HepG2 (cell line): ENCODE results near the gene CASKIN1. TPM values are rescaled to one million over a fixed set of nuclear protein-coding genes. Genes with fewer than 3 reads are reported as not detected.

Source experiments
- ATAC-seq: fragments of 200-7000 bp; cut with Tn5 transposase; 3 replicates; pipeline ENCODE4 v1.9.1; 2020; ENCODE audit warnings: mild to moderate bottlenecking, moderate library complexity
- BruUV-seq: library from RNA; stranded (reverse); fragments of 400-500 nt; replicated peaks from 2 replicates; lab custom pipeline; 2021; lab: Mats Ljungman, UMichigan
- CTCF ChIA-PET: fragments of 300-600 bp; formaldehyde crosslinking; extraction: SDS; loops from one replicate; lab custom pipeline; 2021; ENCODE audit warnings: low total read pairs, inconsistent platforms, low intra/inter-chr PET ratio; lab: Yijun Ruan, JAX
- POLR2A ChIA-PET: fragments of 350-600 bp; sonication (Branson Sonifier 250); formaldehyde crosslinking; loops from one replicate; lab custom pipeline; 2020; ENCODE audit warnings: antibody characterized with exemption, inconsistent platforms; lab: Yijun Ruan, JAX
- DNase-seq: peaks from one replicate; pipeline ENCODE4 v3.0.0-alpha.2; 2015; ENCODE audit warnings: low spot score
- FAIRE-seq: peaks from 3 replicates; lab custom pipeline; 2011; peaks lifted over from hg19 to GRCh38; lab: Jason Lieb, UNC
- H2AFZ ChIP-seq: one replicate; pipeline ENCODE4 v1.6.1; 2011; ENCODE audit warnings: low read length, inconsistent platforms
- H3K27ac ChIP-seq: fragments of 300-600 bp; 3 replicates; pipeline ENCODE4 v1.8.0; 2011; ENCODE audit warnings: mixed run types, mild to moderate bottlenecking, mixed read lengths, low read length, inconsistent platforms; ENCODE audit not compliant: insufficient read depth; ENCODE audit errors: extremely low read length
- H3K27me3 ChIP-seq, 2 experiments: fragments of 200-600 bp in 1 of 2; 2 replicates in 1 of 2; 3 replicates in 1 of 2; pipeline versions ENCODE4 v1.6.0 to v1.8.0; 2011; ENCODE audit warnings: low read length in 2 of 2, mild to moderate bottlenecking in 2 of 2, moderate library complexity in 2 of 2, inconsistent platforms in 1 of 2; ENCODE audit not compliant: insufficient read depth in 2 of 2, control insufficient read depth in 1 of 2
- H3K36me3 ChIP-seq, 2 experiments: fragments of 200-600 bp in 1 of 2; replicated peaks in 1 of 2; 2 replicates in 1 of 2; 3 replicates in 1 of 2; pipeline versions ENCODE4 v1.5.1 to v1.8.0; 2011; ENCODE audit warnings: low read length in 2 of 2, inconsistent platforms in 1 of 2; ENCODE audit not compliant: insufficient read depth in 2 of 2, control insufficient read depth in 1 of 2
- H3K4me1 ChIP-seq: 2 replicates; pipeline ENCODE4 v1.5.1; 2012; ENCODE audit warnings: low read length, inconsistent platforms; ENCODE audit not compliant: insufficient read depth
- H3K4me2 ChIP-seq: 2 replicates; pipeline ENCODE4 v1.6.0; 2011; ENCODE audit warnings: low read depth, low read length, inconsistent platforms
- H3K4me3 ChIP-seq, 3 experiments: fragments of 200-600 bp in 1 of 3; sonication (generic), shearing (Covaris generic) in 1 of 3; replicated peaks in 1 of 3; 2 replicates each; pipeline ENCODE4 v1.5.1; 2011 to 2016; ENCODE audit warnings: low read length in 3 of 3, inconsistent platforms in 2 of 3, low read depth in 2 of 3, mild to moderate bottlenecking in 2 of 3, control low read depth in 1 of 3, mixed read lengths in 1 of 3; ENCODE audit not compliant: insufficient read depth in 1 of 3
- H3K79me2 ChIP-seq: one replicate; pipeline ENCODE4 v1.6.1; 2011; ENCODE audit warnings: low read length, inconsistent platforms; ENCODE audit not compliant: insufficient read depth
- H3K9ac ChIP-seq: 2 replicates; pipeline ENCODE4 v1.6.0; 2011; ENCODE audit warnings: mild to moderate bottlenecking, low read depth, low read length, inconsistent platforms; ENCODE audit not compliant: insufficient read depth
- H3K9me3 ChIP-seq: 2 replicates; pipeline ENCODE4 v1.5.1; 2012; ENCODE audit warnings: mild to moderate bottlenecking, low read length
- H4K20me1 ChIP-seq: 2 replicates; pipeline ENCODE4 v1.6.0; 2011; ENCODE audit warnings: inconsistent platforms, mild to moderate bottlenecking, low read length, moderate library complexity; ENCODE audit not compliant: insufficient read depth
- AGO2 ChIP-seq: fragments of 200-400 bp; formaldehyde crosslinking; optimal IDR thresholded peaks from 2 replicates; pipeline ENCODE3; 2017; ENCODE audit warnings: mild to moderate bottlenecking, low read depth, low read length, moderate library complexity
- HNF1B ChIP-seq: sonication (generic); formaldehyde crosslinking; IDR thresholded peaks from 2 replicates; pipeline ENCODE4 v1.5.1; 2020; ENCODE audit warnings: mild to moderate bottlenecking, moderate library complexity, missing genetic modification reagents
- RBFOX2 ChIP-seq: fragments of 200-400 bp; formaldehyde crosslinking; IDR thresholded peaks from 2 replicates; pipeline ENCODE4 v1.6.1; 2017; ENCODE audit warnings: low read depth, mild to moderate bottlenecking, low read length
- ZBTB40 ChIP-seq, 2 experiments: fragments of 450-650 bp in 1 of 2; sonication (generic) in 1 of 2; formaldehyde crosslinking in 1 of 2; IDR thresholded peaks; 2 replicates each; pipeline versions ENCODE4 v1.6.1 to v1.8.0; 2016 to 2022; ENCODE audit warnings: antibody characterized with exemption in 1 of 2, mild to moderate bottlenecking in 1 of 2, missing genetic modification reagents in 1 of 2
- ZNF567 ChIP-seq: sonication (generic); formaldehyde crosslinking; IDR thresholded peaks from 2 replicates; pipeline ENCODE4 v1.8.1; 2023; ENCODE audit warnings: mild to moderate bottlenecking, missing genetic modification reagents, borderline replicate concordance
- WGBS: methylation state at CpG from one replicate; pipeline ENCODE4 v1.1.6; 2017; ENCODE audit warnings: low lambda C conversion rate; 5-methylcytosine and 5-hydroxymethylcytosine counted together
- in situ Hi-C: cut with HindIII; loops from 2 replicates; pipeline ENCODE4 v1.10.0; 2017; ENCODE audit warnings: low pct_unique_long_range_greater_than_20kb; ENCODE audit not compliant: extremely low pct_ligation_motif_present
- intact Hi-C: fragments of 100-400 bp; cut with micrococcal nuclease; formaldehyde crosslinking; loops from one replicate; pipeline ENCODE4 v1.10.0; 2022; ENCODE audit not compliant: unreplicated experiment
- polyA plus RNA-seq, 8 experiments: library from polyadenylated mRNA; depleted of rRNA in 3 of 8; stranded (reverse) in 7 of 8; unstranded in 1 of 8; fragments of >200 nt; fragmentation: Illumina TruSeq in 4 of 8; extraction: Trizol in 4 of 8; gene quantifications; 2 replicates each; pipeline versions ENCODE4 v1.2.1 to v1.2.3, GENCODE V29; 2011 to 2016; ENCODE audit warnings: low read depth in 4 of 8, missing spikeins in 1 of 8, mixed read lengths in 1 of 8; ENCODE audit not compliant: insufficient read depth in 1 of 8
- total RNA-seq, 5 experiments: library from RNA; depleted of rRNA; stranded (reverse); fragments of >200 nt; fragmentation: Illumina TruSeq; extraction: Trizol; gene quantifications; 2 replicates each; pipeline ENCODE4 v1.2.3, GENCODE V29; 2016; ENCODE audit warnings: low read depth in 1 of 5

CASKIN1 gene
- total and polyA plus RNA-seq, 2 of the 13 experiments (the other 11 are each of a cell fraction or from before 2014, with no cell fraction given) = 1.2 to 2.2 TPM

- no peaks in the 10 kb centered on the region for H3K27me3 ChIP-seq
- H3K27ac ChIP-seq = no peak overlapping the region
- H2AFZ ChIP-seq = no peak overlapping the region
- H3K4me1 ChIP-seq = peaks cover 43% of the 10 kb centered on the region
- ATAC-seq (no peak), DNase-seq (no peak), FAIRE-seq (no peak)
- intact Hi-C loops (no loop called here), in situ Hi-C loops (no loop called here)
- TF ChIP-seq AGO2 (peak; percentile 76), ZNF567 (CRISPR knock-in tag) (no peak), ZBTB40 (IDR thresholded peaks at IDR 0.05) (no peak), ZBTB40 (CRISPR knock-in tag; IDR thresholded peaks at IDR 0.05) (no peak), RBFOX2 (peak; percentile 62), HNF1B (CRISPR knock-in tag) (no peak)
- H4K20me1 ChIP-seq = no peaks in the 10 kb centered on the region
- ChIA-PET CTCF (no interaction called here), POLR2A (interaction anchor here (1.0 to 4.3 kb wide), 4 partner anchors 8 to 52 kb away, joined by 3 to 18 read pairs (median 8); partner anchors contain the start of genes PGP and TRAF7)
- peak overlapping the region; percentile 95; the same call in 1 of the 2 replicates for H3K4me2 ChIP-seq
- H3K9me3 ChIP-seq = no peaks in the 10 kb centered on the region
- TSS peak; percentile 45 for BruUV-seq
- 0 out of 6 replicates have a peak overlapping the region, but pooled peaks of 1 of the 3 experiments have one; percentile 96 for H3K4me3 ChIP-seq
- H3K79me2 ChIP-seq = peaks cover 8% of the 10 kb centered on the region
- H3K9ac ChIP-seq = no peak overlapping the region; the same call in 1 of the 2 replicates
- H3K36me3 ChIP-seq = peaks cover 2 to 13% of the 10 kb centered on the region in 2 experiments; a peak in 4 of 5 replicates
- WGBS = 93% methylated on average over 7 of the region's 23 CpGs
These were observed 10.5 kb upstream of the CASKIN1 start for GRCh38 chr16:2206780-2207433.
